ENCODE measurements around the gene SCGB1D2.
"Not testable (repeated sequence)": the region's sequence is repeated elsewhere in the genome, so short reads cannot be mapped to it uniquely, and the experiment has no call there.

SCGB1D2 gene

GRCh38 chr11:62242021-62242420 lies at the start of gene SCGB1D2:
SCGB1D2 (plus strand) TSS chr11:62242239; CDS start chr11:62242308, 69 bp downstream.
- TF ChIP-seq, protein P1, sequence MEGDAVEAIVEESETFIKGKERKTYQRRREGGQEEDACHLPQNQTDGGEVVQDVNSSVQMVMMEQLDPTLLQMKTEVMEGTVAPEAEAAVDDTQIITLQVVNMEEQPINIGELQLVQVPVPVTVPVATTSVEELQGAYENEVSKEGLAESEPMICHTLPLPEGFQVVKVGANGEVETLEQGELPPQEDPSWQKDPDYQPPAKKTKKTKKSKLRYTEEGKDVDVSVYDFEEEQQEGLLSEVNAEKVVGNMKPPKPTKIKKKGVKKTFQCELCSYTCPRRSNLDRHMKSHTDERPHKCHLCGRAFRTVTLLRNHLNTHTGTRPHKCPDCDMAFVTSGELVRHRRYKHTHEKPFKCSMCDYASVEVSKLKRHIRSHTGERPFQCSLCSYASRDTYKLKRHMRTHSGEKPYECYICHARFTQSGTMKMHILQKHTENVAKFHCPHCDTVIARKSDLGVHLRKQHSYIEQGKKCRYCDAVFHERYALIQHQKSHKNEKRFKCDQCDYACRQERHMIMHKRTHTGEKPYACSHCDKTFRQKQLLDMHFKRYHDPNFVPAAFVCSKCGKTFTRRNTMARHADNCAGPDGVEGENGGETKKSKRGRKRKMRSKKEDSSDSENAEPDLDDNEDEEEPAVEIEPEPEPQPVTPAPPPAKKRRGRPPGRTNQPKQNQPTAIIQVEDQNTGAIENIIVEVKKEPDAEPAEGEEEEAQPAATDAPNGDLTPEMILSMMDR (IDR thresholded peaks at IDR 0.05; ENCODE audit: extremely low read depth, missing control alignments): no peak
- DNase-seq (ENCODE audit: low spot score): no peak

DNA sequence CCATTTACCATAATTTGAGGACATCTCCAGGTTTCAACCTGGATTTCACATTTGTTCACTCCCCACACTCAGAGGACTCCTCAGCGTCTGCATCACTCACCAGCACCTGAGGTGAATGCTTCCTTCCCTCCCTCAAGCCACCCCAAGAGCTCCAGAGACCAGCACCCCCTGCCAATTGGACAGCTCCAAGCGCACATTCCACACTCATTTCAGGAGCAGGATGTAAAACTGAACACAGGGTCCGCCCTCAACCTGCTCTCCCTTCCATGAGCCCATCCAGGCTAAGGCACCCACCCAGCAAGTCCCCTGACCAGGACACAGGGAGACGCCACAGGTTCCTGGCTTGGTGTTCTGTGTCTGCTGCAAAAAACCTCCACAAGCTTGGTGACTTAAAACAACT lies 48.1 kb upstream of the SCGB1D2 start:
- TF ChIP-seq, protein P1 (IDR thresholded peaks at IDR 0.05; ENCODE audit: extremely low read depth, missing control alignments): no peak
- DNase-seq (ENCODE audit: low spot score): no peak

GRCh38 chr11:62195010-62195409 lies 47.0 kb upstream of the SCGB1D2 start:
- DNase-seq (ENCODE audit: low spot score): not testable (repeated sequence)

DNA sequence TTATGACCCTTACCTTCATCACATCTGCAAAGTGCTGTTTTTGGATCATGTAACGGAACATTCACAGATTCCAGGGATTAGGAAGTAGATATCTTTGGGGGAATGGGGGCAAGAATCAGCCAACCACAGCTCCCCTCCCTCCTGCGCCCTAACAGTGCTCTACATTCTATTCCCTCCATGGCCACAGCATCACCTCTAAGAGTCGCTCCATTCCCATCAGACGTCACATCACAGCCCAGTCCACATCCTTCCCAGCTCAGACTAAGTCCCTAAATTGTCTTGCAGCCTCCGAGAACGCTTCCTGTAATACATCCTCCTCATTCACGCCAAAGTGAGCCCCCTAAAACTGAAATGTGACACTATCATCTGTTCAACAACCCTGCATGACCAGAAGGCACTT lies 46.1 kb upstream of the SCGB1D2 start:
- no peak for DNase-seq (ENCODE audit: low spot score)

GRCh38 chr11:62197400-62197799 lies 44.6 kb upstream of the SCGB1D2 start:
- DNase-seq (ENCODE audit: low spot score): not testable (repeated sequence)

More for the DNA sequence above, 46.1 kb upstream of the SCGB1D2 start:
- TF ChIP-seq, protein P1 (IDR thresholded peaks at IDR 0.05; ENCODE audit: extremely low read depth, missing control alignments): no peak

DNA sequence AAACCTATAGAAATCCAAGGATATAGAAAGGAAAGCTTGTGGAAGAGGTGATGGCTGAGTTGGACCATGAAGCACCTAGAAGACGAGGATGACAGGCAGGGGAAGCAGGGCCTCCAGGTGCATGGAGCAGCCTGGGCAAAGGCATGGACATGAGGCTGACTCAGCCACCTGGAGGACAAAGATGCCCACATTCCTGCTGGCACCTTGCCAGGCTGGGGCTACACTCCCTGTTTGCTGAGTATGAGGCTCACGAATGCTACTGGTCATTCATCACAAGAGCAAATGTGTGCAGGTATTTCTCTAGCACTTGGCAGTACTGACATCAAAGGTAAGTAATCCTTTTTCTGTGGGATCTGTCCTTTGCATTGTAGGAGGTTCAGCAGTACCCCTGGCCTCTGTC lies 40.7 kb upstream of the SCGB1D2 start:
- DNase-seq (ENCODE audit: low spot score): no peak
- TF ChIP-seq, protein P1 (IDR thresholded peaks at IDR 0.05; ENCODE audit: extremely low read depth, missing control alignments): no peak

DNA sequence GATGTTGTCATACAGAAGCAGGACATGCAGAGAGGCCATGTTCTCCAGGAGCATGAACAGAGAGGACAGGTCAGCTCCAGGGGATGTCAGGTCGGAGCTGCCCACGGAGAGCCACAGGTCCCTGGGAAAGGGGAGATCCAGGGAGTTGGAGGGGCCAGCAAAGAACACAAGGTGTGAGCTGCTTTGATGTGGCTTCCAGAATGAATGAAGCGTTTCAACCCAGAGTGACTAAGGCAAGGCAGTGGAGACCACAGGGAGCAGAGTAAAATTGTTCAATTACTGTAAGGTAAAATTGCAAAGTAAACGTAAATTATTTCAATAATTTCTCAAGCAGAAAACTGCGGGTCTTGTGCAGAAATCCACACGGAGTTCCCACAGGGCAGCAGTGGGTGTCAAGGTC lies 39.1 kb upstream of the SCGB1D2 start:
- DNase-seq (ENCODE audit: low spot score): no peak
- TF ChIP-seq, protein P1 (IDR thresholded peaks at IDR 0.05; ENCODE audit: extremely low read depth, missing control alignments): no peak

- no peak for DNase-seq (ENCODE audit: low spot score)
- TF ChIP-seq, protein P1 (IDR thresholded peaks at IDR 0.05; ENCODE audit: extremely low read depth, missing control alignments): no peak
Observed at GRCh38 chr11:62204430-62204829, 37.6 kb upstream of the SCGB1D2 start.

DNA sequence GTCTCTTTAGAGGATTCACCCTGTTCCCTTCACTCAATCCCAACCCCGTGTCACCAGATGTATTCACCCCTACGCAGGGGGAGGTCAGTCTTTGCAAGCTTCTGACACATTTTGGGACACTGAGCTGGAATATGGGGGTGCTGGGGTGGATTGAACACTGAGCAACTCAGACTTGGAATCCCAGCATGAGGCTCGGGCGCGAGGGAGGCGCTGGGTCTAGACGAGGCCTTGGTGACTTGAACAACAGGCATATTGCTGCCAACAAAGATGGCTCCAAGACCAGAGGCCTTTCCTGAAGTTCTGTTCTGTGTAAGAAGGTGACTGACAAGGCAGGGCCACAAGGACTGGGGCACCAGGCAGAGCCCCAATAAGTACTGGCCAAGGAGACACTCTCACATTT lies 36.6 kb upstream of the SCGB1D2 start:
- no peak for DNase-seq (ENCODE audit: low spot score)
- TF ChIP-seq, protein P1 (IDR thresholded peaks at IDR 0.05; ENCODE audit: extremely low read depth, missing control alignments): no peak

DNA sequence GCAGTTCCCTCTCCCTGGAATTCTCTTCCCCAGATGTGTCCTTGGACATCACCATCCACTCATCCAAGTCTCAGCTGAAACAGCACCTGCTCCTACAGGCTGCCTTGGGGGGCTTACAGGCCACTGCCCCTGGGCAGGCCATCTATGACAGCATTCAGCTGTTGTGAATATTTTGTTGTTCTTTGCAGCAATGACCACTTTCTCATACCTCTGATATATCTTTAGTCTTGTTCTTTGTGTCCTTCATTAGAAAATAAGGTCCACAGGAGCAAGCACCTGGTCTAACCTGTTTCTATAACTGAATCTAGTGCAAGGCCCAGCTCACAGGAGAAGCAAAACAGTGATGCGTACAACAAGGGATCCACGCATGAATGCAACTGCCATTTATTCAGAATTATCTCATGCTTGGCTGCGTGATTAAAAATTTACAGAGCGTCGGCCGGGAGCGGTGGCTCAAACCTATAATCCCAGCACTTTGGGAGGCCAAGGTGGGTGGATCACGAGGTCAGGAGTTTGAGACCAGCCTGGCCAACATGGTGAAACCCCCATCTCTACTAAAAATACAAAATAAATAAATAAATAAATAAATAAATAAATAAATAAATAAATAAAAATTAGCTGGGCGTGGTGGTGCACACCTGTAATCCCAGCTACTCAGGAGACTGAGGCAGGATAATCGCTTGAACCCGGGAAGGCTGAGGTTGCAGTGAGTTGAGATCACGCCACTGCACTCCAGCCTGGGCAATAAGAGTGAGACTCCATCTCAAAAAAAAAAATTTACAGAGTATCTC lies 35.6 kb upstream of the SCGB1D2 start:
- not testable (repeated sequence) for DNase-seq (ENCODE audit: low spot score)
